Activated gamma-delta T cell (primary cell): Measurements from ENCODE around the gene BMX.
A peak's percentile ranks its signal among the peaks of the same experiment; 100 is the strongest.

Source experiments
- DNase-seq: peaks from one replicate; lab custom pipeline; 2025; lab: John Stamatoyannopoulos, UW
- total RNA-seq, 2 donors: gene quantifications; one replicate each; lab custom pipeline; 2026; lab: John Stamatoyannopoulos, UW

The BMX gene
- total RNA-seq: 0 reads per million in 2 donors

GRCh38 chrX:15500497-15500966 is at the start of gene BMX:
Gene BMX (plus strand): TSS chrX:15500807. CDS start chrX:15508354, 7,547 bp downstream.
- no peak for DNase-seq

- no peak for DNase-seq
Observed at GRCh38 chrX:15451913-15452312, 48.7 kb upstream of the BMX start.

- no peak for DNase-seq
Observed at GRCh38 chrX:15464704-15465103, 35.9 kb upstream of the BMX start.

GRCh38 chrX:15465347-15465746 is 35.3 kb upstream of the BMX start:
- DNase-seq: no peak

GRCh38 chrX:15465896-15466651 is 34.5 kb upstream of the BMX start:
- DNase-seq: no peak

GRCh38 chrX:15468036-15468435 is 32.6 kb upstream of the BMX start:
- no peak for DNase-seq

GRCh38 chrX:15469613-15470012 is 31.0 kb upstream of the BMX start:
- DNase-seq: no peak

GRCh38 chrX:15471028-15471427 is 29.6 kb upstream of the BMX start:
- no peak for DNase-seq

GRCh38 chrX:15472531-15472930 is 28.1 kb upstream of the BMX start:
- DNase-seq: no peak

- DNase-seq: no peak
Observed at GRCh38 chrX:15474028-15474427, 26.6 kb upstream of the BMX start.

GRCh38 chrX:15475021-15475420 is 25.6 kb upstream of the BMX start:
- DNase-seq: no peak

GRCh38 chrX:15475486-15475885 is 25.1 kb upstream of the BMX start:
- DNase-seq: no peak

GRCh38 chrX:15483891-15484290 is 16.7 kb upstream of the BMX start:
- no peak for DNase-seq

GRCh38 chrX:15492469-15492868 is 8.1 kb upstream of the BMX start:
- DNase-seq: no peak

- DNase-seq: peak; percentile 25
Observed at GRCh38 chrX:15493118-15493962, 7.3 kb upstream of the BMX start, which contains the start of gene PIR. Gene PIR (minus strand): TSS chrX:15493333. CDS start chrX:15491257, 2,076 bp downstream.

GRCh38 chrX:15495801-15496200 is 4.8 kb upstream of the BMX start:
- no peak for DNase-seq

GRCh38 chrX:15496824-15497223 is 3.8 kb upstream of the BMX start:
- DNase-seq: no peak

GRCh38 chrX:15497865-15498264 is 2.7 kb upstream of the BMX start:
- no peak for DNase-seq

- no peak for DNase-seq
Observed at GRCh38 chrX:15498741-15499140, 1.9 kb upstream of the BMX start.

- no peak for DNase-seq
Observed at GRCh38 chrX:15499976-15500375, 631 bp upstream of the BMX start.

- no peak for DNase-seq
Observed at GRCh38 chrX:15501506-15501905, 899 bp downstream of the BMX start.

GRCh38 chrX:15504661-15505060 is 4.1 kb downstream of the BMX start:
- DNase-seq: no peak

- DNase-seq: no peak
Observed at GRCh38 chrX:15505101-15505500, 4.5 kb downstream of the BMX start.
